GM12878 (cell line): Measurements from ENCODE around the gene PSMD11. TPM values are rescaled to one million over a fixed set of nuclear protein-coding genes. Genes with fewer than 3 reads are reported as not detected.
A peak's percentile ranks its signal among the peaks of the same experiment; 100 is the strongest.

Source experiments
- ATF7 ChIP-seq: fragments of 450-650 bp; IDR thresholded peaks from 2 replicates; pipeline ENCODE4 v1.6.1; 2016; ENCODE audit warnings: low read depth, mild to moderate bottlenecking
- BCLAF1 ChIP-seq: fragments of 450-650 bp; IDR thresholded peaks from 2 replicates; pipeline ENCODE4 v1.6.1; 2017; ENCODE audit warnings: antibody characterized with exemption, mild to moderate bottlenecking, moderate library complexity
- BHLHE40 ChIP-seq, 2 experiments: fragments of 450-650 bp in 1 of 2; IDR thresholded peaks; 2 replicates each; pipeline ENCODE4 v1.6.1; 2011 to 2017; ENCODE audit warnings: low read depth in 2 of 2, borderline replicate concordance in 1 of 2, improper control_type of control experiment in 1 of 2, low read length in 1 of 2, mild to moderate bottlenecking in 1 of 2
- CEBPZ ChIP-seq: fragments of 150-350 bp; IDR thresholded peaks from 2 replicates; pipeline ENCODE4 v1.6.1; 2016; ENCODE audit warnings: low read depth, low read length
- ELK1 ChIP-seq: IDR thresholded peaks from 2 replicates; pipeline ENCODE4 v1.6.1; 2012; ENCODE audit warnings: low read depth, low read length, improper control_type of control experiment
- IKZF1 ChIP-seq: fragments of 450-650 bp; conservative IDR thresholded peaks from 2 replicates; pipeline ENCODE4 v1.6.1; 2017; ENCODE audit warnings: antibody characterized with exemption, mild to moderate bottlenecking
- IRF3 ChIP-seq: fragments of 450-650 bp; IDR thresholded peaks from 2 replicates; pipeline ENCODE4 v1.6.1; 2014; ENCODE audit warnings: mild to moderate bottlenecking
- MEF2A ChIP-seq: IDR thresholded peaks from 2 replicates; pipeline ENCODE4 v1.6.1; 2011; ENCODE audit warnings: low read depth, mild to moderate bottlenecking, low read length, moderate library complexity; ENCODE audit not compliant: insufficient read depth
- NFYB ChIP-seq: IDR thresholded peaks from 2 replicates; pipeline ENCODE4 v1.6.1; 2011; ENCODE audit warnings: low read depth, mild to moderate bottlenecking, low read length, improper control_type of control experiment, moderate library complexity; ENCODE audit not compliant: insufficient read depth
- SUZ12 ChIP-seq: fragments of 200-600 bp; sonication (generic); IDR thresholded peaks from one replicate; pipeline ENCODE4 v1.6.1; 2018; ENCODE audit warnings: antibody characterized with exemption, mild to moderate bottlenecking; ENCODE audit not compliant: unreplicated experiment
- USF1 ChIP-seq: IDR thresholded peaks from 2 replicates; pipeline ENCODE4 v1.6.1; 2011; ENCODE audit warnings: borderline replicate concordance, low read depth, mild to moderate bottlenecking, moderate library complexity, mixed read lengths, low read length; ENCODE audit not compliant: insufficient read depth; ENCODE audit errors: extremely low read length
- ZBTB40 ChIP-seq: fragments of 450-650 bp; IDR thresholded peaks from 2 replicates; pipeline ENCODE4 v1.6.1; 2016; ENCODE audit warnings: mild to moderate bottlenecking, moderate library complexity, borderline replicate concordance
- ZNF217 ChIP-seq: fragments of 450-650 bp; IDR thresholded peaks from 2 replicates; pipeline ENCODE4 v1.6.1; 2017; ENCODE audit warnings: antibody characterized with exemption, mild to moderate bottlenecking
- ZNF384 ChIP-seq: IDR thresholded peaks from 2 replicates; pipeline ENCODE4 v1.6.1; 2012; ENCODE audit warnings: low read depth, mild to moderate bottlenecking, low read length, improper control_type of control experiment, borderline replicate concordance
- polyA plus RNA-seq, 11 experiments: library from polyadenylated mRNA; depleted of rRNA in 4 of 11; unstranded in 6 of 11; stranded (reverse) in 5 of 11; fragments of >200 nt; fragmentation: Nextera tagmentation in 4 of 11; fragmentation: Illumina TruSeq in 1 of 11; extraction: Ambion mirVana in 4 of 11; extraction: Trizol in 1 of 11; gene quantifications; 1 replicate in 1 of 11; 2 replicates in 10 of 11; pipeline versions ENCODE4 v1.2.1 to v1.2.3, GENCODE V29; 2011 to 2016; ENCODE audit warnings: inconsistent platforms in 2 of 11, missing spikeins in 2 of 11, low read depth in 1 of 11
- total RNA-seq, 4 experiments: library from RNA; depleted of rRNA in 3 of 4; stranded (reverse); fragments of >200 nt in 3 of 4; fragmentation: Illumina TruSeq in 1 of 4; extraction: Trizol in 1 of 4; gene quantifications; 2 replicates each; pipeline versions ENCODE4 v1.2.1 to v1.2.3, GENCODE V29; 2013 to 2021

PSMD11 gene
- total and polyA plus RNA-seq, 10 of the 15 experiments (the other 5 are each of a cell fraction or from before 2014, with no cell fraction given), result 84.1 to 319 (median 120) TPM

GRCh38 chr17:32523017-32523680 is 78.8 kb downstream of the PSMD11 start (continued):
- TF ChIP-seq BCLAF1, result no peak
- TF ChIP-seq ZBTB40, result peak; percentile 33; the same call in 1 of the 2 replicates
- TF ChIP-seq USF1, result no peak
- TF ChIP-seq IRF3, result no peak
- peak; percentile 85 to 89 for TF ChIP-seq BHLHE40 (IDR thresholded peaks at IDR 0.05; ENCODE audit: borderline replicate concordance in 1 of 2, low read depth in 2 of 2, low read length in 1 of 2)
- peak; percentile 96 for TF ChIP-seq ATF7
- TF ChIP-seq ELK1, result no peak
- TF ChIP-seq CEBPZ, result no peak
- no peak for TF ChIP-seq NFYB
- peak; percentile 88 for TF ChIP-seq MEF2A
- TF ChIP-seq ZNF384, result no peak
- no peak for TF ChIP-seq SUZ12
- peak; percentile 98 for TF ChIP-seq IKZF1
- TF ChIP-seq ZNF217, result peak; percentile 87
